Measurements from ENCODE around the gene SLC35D1.
"Not testable (repeated sequence)": the region's sequence is repeated elsewhere in the genome, so short reads cannot be mapped to it uniquely, and the experiment has no call there.

SLC35D1 gene

DNA sequence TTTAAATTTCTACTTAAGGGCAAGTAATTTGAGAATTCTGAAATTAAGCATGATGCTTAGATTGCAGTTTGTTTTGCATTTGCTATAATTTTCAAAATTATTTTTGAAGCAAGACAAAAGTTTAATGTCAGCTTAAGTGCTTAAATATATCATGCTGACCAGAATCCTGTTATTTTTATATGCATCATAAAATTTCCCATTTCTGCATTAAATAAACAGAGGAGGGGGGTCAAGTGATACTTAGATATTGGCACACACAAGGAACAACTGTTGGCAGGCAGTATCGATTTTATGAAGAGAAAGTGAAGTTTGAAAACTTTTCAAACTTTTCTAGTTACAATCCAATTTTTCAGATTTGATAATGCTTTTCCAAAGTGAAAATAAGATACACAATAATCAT, 68.1 kb downstream of the SLC35D1 start:
- no peak for DNase-seq (ENCODE audit: low read depth, low spot score)

DNA sequence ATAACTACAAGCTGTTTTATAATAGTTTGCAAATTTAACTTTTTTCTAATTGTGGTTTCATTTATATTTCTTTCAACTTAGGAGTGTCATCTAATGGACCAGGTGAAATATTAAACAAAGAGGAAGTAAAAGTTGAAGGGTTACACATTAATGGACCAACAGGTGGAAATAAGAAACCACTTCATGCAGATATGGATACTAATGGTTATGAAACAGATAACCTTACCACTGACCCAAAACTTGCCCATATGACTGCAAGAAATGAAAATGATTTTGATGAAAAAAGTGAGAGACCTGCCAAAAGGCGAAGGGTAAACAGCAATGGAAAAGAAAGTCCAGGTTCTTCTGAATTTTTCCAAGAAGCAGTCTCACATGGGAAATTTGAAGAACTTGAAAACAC, 69.5 kb downstream of the SLC35D1 start:
- no peak for DNase-seq (ENCODE audit: low read depth, low spot score)

GRCh38 chr1:66982561-66983260, 71.2 kb downstream of the SLC35D1 start:
- no peak for DNase-seq (ENCODE audit: low read depth, low spot score)

DNA sequence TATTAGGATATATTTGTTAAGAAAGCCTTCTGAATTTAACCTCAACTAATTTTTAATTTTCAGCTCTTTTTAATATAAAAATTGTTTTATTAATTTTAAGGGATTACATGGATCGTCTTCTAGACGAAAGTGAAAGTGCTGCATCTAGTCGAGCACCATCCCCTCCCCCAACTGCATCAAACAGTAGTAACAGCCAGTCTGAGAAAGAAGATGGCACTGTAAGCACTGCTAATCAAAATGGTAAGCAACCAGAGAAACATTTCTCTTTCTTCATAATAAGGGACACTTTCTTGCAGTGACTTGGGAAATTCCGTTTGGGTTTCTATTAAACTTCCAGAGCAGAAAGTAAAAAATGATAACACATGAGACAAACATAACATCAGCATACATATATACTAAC, 72.3 kb downstream of the SLC35D1 start:
- DNase-seq (ENCODE audit: low read depth, low spot score), result no peak

GRCh38 chr1:66980745-66981367, 73.1 kb downstream of the SLC35D1 start:
- no peak for DNase-seq (ENCODE audit: low read depth, low spot score)

DNA sequence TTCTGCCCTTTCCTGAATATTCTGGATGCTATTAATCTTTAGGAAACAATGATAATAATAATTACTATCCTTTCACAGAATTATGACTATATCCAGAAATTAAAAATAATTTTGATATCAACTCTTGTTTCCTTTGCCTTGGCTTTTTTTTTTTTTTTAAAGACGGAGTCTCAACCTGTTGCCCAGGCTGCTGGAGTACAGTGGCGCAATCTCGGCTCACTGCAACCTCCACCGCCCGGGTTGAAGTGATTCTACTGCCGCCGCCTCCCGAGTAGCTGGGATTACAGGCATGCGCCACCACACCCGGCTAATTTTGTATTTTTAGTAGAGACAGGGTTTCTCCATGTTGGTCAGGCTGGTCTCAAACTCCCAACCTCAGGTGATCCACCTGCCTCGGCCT, 74.3 kb downstream of the SLC35D1 start:
- not testable (repeated sequence) for DNase-seq (ENCODE audit: low read depth, low spot score)

- DNase-seq (ENCODE audit: low read depth, low spot score), result no peak
Measured at GRCh38 chr1:66978201-66978600, 75.7 kb downstream of the SLC35D1 start.

DNA sequence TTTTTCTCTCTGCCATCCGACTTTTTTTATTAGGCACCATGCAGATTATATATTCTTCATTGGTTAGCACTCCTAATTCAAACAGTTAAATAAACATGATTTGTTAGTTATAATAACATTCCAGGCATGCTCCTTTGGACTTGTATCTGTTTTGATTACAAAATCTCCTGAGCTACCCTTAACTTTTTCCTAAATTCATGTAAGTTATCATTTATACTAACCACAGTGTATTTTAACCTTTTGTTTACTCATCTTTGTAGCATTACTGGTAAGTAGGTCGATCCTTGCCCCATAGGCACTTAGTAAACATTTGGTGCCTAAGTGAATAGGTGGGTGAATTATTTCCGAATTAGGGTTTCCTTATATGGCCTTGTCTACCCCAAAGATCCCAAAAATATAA, 85.4 kb downstream of the SLC35D1 start:
- no peak for DNase-seq (ENCODE audit: low read depth, low spot score)

GRCh38 chr1:66966188-66966873, 87.6 kb downstream of the SLC35D1 start:
- not testable (repeated sequence) for DNase-seq (ENCODE audit: low read depth, low spot score)

GRCh38 chr1:66957938-66958337, 96.0 kb downstream of the SLC35D1 start:
- DNase-seq (ENCODE audit: low read depth, low spot score), result no peak

GRCh38 chr1:66954208-66954607, 99.7 kb downstream of the SLC35D1 start:
- no peak for DNase-seq (ENCODE audit: low read depth, low spot score)

GRCh38 chr1:66951513-66951912, 102.4 kb downstream of the SLC35D1 start:
- DNase-seq (ENCODE audit: low read depth, low spot score), result no peak
